HG03558 (cell line): ENCODE measurements around the gene POU6F2.

Source experiments
- ATAC-seq: cut with Tn5 transposase; IDR thresholded peaks from one replicate; pipeline ENCODE4 v1.9.1; 2021; ENCODE audit warnings: moderate number of reproducible peaks; ENCODE audit not compliant: unreplicated experiment; ENCODE audit errors: extremely low read depth

POU6F2 gene

GRCh38 chr7:39056153-39056552, 78.4 kb downstream of the POU6F2 start:
- ATAC-seq: no peak

GRCh38 chr7:39062811-39063210, 85.1 kb downstream of the POU6F2 start:
- ATAC-seq: no peak

GRCh38 chr7:39069031-39069430, 91.3 kb downstream of the POU6F2 start:
- no peak for ATAC-seq

GRCh38 chr7:39069896-39070881, 92.5 kb downstream of the POU6F2 start:
- no peak for ATAC-seq

GRCh38 chr7:39071116-39071515, 93.4 kb downstream of the POU6F2 start:
- no peak for ATAC-seq

- no peak for ATAC-seq
These were observed 95.7 kb downstream of the POU6F2 start for GRCh38 chr7:39073432-39073831.

GRCh38 chr7:39075210-39075609, 97.5 kb downstream of the POU6F2 start:
- no peak for ATAC-seq

GRCh38 chr7:39083781-39084180, 106.1 kb downstream of the POU6F2 start:
- no peak for ATAC-seq

GRCh38 chr7:39084349-39084748, 106.6 kb downstream of the POU6F2 start:
- no peak for ATAC-seq

- no peak for ATAC-seq
These were observed 107.5 kb downstream of the POU6F2 start for GRCh38 chr7:39085189-39085588.

- no peak for ATAC-seq
These were observed 107.9 kb downstream of the POU6F2 start for GRCh38 chr7:39085590-39086049.

- no peak for ATAC-seq
These were observed 109.1 kb downstream of the POU6F2 start for GRCh38 chr7:39086638-39087360.

- no peak for ATAC-seq
These were observed 111.3 kb downstream of the POU6F2 start for GRCh38 chr7:39088730-39089593.

- no peak for ATAC-seq
These were observed 113.4 kb downstream of the POU6F2 start for GRCh38 chr7:39091145-39091544.

- ATAC-seq: no peak
These were observed 114.1 kb downstream of the POU6F2 start for GRCh38 chr7:39091774-39092173.

- no peak for ATAC-seq
These were observed 117.0 kb downstream of the POU6F2 start for GRCh38 chr7:39094731-39095130.

GRCh38 chr7:39095875-39096619, 118.3 kb downstream of the POU6F2 start:
- no peak for ATAC-seq

- ATAC-seq: no peak
These were observed 120.8 kb downstream of the POU6F2 start for GRCh38 chr7:39098506-39098905.

- no peak for ATAC-seq
These were observed 121.4 kb downstream of the POU6F2 start for GRCh38 chr7:39099146-39099545.

GRCh38 chr7:39100270-39100669, 122.6 kb downstream of the POU6F2 start:
- no peak for ATAC-seq
